Fibroblast of skin of right quadriceps (primary cell): Measurements from ENCODE around the gene HECW1.
A peak's percentile ranks its signal among the peaks of the same experiment; 100 is the strongest.
"Not testable (repeated sequence)": the region's sequence is repeated elsewhere in the genome, so short reads cannot be mapped to it uniquely, and the experiment has no call there.

Source experiments
- DNase-seq: peaks from one replicate; pipeline ENCODE4 v3.0.0-alpha.2; 2013

Gene HECW1

DNA sequence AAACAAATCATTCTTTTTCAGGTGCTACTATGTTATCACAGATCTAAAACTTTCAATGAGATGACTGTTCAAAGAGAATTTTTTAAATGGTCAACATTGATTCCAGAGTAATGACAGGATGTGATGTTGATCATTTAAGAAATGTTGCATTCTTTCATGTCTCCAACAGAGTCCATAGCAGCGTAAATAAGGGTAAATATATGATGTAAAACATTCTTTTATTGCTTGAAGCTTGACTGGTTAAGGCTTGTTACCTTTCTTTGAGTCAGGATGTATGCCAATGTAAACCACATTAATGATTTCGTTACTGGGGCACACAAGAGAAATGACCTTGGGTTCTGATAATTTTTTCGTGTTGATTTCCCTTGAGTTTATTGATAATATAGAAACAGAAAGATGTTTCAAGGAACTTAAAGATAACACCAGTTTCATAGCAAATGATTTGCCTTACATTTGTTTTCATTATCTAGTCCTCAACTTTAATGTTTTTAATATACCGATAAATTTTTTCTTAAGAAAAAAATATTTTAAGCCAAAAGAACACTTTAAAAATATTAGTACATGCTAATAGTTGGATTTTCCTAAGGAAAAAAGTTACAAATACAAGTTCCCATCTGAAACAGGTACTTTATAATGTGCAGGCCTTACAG lies 473.9 kb downstream of the HECW1 start:
- DNase-seq, result peak; percentile 35

DNA sequence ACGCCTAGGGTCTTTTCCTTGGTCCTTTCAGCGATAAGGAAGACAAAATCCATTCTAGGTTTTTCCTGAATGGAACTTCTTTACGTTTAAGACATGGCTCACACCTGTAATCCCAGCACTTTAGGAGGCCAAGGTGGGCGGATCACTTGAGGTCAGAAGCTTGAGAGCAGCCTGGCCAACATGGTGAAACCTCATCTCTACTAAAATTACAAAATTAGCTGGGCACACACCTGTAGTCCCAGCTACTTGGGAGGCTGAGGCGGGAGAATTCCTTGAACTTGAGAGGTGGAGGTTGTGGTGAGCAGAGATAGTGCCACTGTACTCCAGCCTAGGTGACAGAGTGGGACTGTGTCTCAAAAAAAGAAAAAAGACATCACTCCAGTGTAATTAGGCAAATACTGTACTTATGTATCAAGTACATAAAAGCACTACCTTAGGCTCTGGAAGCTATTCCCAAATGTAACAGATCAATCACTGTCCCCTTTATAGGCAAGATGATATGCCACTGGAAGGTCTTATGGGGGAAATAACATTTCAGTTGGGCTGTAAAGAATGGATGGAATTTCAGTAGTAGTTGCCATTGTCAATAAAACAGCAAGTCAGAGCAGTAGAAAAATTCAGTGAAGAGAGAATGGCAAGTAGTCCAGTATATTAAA lies 476.2 kb downstream of the HECW1 start:
- DNase-seq, result no peak

DNA sequence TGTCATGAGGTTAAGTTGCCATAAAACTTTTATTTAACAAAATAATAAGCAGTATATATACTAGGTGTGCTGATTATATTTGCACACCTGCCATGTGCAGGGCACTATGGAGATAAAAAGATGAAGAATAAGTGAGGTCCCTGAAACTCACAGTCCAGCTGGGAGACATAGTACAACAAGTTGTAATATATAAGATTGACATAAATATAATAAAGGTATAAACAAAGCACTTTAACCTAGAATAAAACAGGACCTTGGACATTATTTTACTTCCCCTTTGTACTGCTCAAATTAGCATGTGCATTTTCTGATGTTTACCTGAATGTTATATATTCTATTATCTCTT lies 476.7 kb downstream of the HECW1 start:
- no peak for DNase-seq

DNA sequence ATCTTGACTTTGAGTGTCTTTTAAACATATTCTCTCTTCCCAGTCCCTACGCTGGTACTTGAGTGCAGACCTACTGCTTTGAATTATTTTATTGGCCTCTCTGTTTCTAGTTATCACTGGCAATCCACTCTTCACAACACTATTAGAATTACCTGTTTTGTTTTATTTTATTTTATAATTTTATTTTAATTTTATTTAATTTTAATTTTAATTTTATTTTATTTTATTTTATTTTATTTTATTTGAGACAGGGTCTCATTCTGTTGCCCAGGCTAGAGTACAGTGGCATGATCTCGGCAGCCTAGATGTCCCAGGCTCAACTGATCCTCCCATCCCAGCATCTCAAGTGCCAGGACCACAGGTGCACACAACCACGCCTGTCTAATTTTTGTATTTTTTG lies 477.3 kb downstream of the HECW1 start:
- DNase-seq, result no peak

DNA sequence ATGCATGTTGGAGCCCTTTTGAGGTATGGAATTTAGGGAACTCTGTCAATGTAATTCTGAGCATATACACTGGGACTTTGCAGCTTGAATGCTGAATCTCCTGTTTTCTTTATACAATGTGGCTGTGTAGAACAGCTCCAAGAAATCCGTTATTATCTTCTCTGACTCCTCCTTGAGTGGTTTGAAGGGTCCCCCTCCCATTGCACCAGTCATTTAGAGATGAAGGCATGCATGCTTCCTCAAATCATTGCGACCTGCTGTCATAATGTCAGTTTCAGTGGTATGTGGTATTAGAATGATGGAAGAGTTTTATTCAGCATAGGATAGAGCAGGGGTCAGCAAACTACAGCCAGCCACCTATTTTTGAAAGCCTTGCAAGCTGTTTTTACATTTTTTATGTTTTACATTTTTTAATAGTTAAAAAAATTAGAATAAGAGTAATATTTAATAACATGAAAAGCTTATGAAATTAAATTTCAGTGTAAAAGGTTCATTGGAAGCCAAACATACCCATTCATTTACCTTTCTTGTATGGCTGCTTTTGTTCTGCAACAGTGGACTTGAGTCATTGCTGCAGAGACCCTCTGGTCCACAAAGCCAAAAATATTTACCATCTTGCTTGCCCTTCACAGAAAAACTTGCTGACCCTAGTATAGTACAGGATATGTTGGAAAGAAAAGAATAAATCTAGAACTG lies 478.6 kb downstream of the HECW1 start:
- no peak for DNase-seq

DNA sequence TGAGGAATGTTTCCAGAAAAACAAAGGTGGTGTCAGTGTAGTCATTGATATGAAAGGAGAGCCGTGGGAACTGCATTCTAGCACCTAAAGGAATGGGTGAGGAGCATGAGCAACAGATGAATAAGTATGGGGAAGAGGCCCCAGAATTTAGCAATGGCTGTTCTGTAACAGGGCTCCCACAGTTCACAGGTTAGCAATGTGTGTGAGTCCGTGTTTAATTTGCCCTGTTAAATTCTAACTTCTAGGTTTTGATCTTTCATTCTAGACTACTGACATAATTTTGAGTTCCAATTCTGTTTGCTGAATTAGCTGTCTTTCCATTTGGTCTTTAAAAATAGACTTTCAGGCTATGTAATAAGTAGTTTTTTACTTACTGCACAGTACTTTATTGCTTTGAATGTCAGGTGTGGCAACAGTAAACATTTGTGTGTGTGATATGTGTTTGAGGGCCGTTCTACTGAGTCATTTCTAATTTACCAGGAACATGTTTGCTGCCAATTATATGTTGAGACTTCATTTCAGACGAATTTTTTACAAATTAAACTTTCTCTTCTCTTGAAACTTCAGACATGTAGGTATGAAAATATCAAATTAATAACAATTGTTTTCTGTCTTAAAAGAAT lies 479.2 kb downstream of the HECW1 start:
- DNase-seq, result no peak

DNA sequence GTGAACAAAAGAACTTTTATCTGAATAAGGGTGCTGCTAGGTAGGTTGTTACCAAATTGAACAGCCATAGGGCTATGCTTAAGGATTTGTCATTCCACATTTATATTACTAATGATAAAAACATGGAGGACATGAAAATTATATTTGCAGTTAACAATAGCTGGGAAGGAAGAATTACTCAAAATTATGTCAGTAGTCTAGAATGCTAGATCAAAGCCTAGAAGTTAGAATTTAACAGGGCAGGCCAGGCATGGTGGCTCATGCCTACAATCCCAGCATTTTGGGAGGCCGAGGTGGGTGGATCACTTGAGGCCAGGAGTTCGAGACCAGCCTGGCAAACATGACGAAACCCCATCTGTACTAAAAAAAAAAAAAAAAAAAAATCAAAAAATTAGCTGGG lies 479.9 kb downstream of the HECW1 start:
- DNase-seq, result no peak

DNA sequence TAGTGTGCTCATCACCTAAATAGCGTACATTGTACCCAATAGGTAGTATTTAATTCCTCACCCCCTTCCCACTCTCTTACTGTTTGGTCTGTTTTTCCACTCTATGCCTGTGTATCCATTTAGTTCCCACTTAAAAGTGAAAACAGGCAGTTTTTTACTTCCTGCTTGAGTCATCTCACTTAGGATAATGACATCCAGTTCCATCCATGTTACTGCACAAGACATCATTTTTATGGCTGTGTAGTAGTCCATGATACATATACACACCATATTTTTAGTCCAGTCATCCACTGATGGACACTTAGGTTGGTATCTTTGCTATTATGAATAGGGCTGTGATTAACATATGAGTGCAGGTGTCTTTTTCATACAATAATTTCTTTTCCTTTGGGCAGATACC lies 480.6 kb downstream of the HECW1 start:
- DNase-seq, result no peak

DNA sequence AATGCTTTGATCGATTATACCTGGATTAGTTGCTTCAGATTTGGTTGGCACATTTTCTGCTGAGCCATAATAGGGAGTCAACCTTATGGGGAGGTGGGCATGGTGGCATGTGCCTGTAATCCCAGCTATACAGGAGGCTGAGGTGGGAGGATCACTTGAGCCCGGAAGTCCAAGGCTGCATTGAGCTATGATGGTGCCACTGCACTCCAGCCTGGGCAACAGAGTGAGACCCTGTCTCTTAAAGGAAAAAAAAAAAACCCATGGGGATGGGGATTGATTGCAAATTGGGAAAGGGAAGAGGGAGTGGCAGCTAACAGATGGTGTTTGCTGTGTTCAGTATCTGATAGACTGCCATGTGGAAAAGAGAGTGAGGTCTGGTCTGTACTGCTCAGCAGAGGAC lies 481.6 kb downstream of the HECW1 start:
- no peak for DNase-seq

DNA sequence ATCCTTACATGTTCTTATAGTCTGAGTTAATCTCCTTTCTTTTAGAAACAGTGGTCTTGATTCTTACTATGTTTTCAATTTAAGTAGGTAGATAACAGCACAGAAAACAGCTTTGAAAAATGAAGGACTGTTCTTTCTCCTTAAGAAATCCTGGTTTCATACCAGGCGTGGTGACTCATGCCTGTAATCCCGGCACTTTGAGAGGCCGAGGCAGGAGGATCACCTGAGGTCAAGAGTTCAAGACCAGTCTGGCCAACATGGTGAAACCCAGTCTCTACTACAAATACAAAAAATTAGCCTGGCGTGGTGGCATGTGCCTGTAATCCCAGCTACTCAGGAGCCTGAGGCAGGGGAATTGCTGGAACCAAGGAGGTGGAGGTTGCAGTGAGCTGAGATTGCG lies 484.0 kb downstream of the HECW1 start:
- DNase-seq, result not testable (repeated sequence)

DNA sequence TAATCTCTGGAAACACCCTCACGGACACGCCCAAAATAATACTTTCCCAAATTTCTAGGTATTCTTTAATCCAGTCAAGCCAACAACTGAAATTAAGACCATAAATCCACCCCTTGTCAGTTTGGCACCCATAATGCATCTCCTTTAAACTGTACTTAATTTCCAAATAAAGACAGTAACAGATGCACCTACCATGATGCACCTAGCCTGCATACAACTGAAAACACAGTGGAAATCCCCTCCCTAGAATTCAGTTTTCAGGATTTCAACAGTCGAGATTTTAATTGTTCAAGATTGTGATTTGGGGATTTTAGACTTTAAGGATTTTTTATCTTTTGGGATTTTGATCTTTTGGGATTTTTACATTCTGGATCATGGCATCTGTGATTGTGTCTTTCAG lies 487.6 kb downstream of the HECW1 start:
- DNase-seq, result no peak

DNA sequence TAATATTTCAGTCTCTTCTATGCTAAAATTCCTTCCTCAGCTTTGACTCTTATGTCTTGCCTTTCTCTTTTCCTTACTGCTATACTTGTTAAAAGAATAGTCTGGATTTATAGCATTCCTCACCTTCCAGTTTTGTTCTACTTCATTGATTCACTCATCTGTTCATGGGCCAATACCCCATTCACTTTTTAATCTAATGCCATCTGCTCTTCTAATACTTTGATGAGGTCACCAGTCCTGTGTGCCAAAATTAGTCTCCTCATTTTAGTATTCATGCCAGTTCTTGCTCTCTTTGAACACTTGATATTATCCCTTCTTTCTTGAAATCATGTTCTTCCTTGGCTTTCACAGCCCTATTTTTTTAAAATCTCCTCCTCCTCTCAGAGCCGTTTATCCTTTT lies 489.8 kb downstream of the HECW1 start:
- no peak for DNase-seq

DNA sequence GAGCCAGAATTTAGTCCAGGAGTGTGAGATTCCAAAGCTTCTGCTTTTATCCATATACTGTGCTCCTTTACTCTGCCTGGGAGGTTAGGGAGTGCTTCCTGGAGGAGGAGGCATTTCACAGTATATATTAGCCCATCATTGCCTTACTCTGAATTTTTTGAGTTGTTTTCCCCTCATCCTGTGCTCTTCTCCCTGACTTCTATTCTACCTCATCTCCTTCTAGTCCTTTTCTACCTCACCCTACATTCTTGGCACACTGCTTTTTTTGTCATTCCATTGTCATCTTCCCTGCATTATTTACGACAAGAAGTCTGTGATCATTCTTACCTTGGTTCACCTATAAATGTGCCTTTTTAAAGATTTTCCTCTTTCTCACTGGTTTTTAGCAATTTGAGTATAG lies 491.8 kb downstream of the HECW1 start:
- DNase-seq, result no peak

DNA sequence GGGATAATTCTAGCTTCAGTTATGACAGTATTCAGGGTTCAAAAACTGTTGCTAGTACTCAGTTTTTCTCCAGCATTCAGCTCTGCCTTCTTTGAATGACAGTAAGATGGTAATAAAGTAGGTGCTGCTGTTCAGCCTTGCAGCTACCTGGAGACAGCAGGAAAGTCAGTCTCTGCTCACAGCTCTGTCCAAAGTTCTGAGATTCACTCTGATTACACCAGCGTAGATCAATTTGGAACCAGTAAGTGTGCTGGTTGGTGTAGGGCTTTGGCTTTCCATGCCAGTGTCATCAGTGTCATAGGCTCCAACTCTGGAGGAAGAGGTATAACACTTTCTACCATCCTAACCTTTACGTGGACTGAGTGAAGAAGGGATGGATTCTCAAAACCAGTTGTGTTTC lies 496.6 kb downstream of the HECW1 start:
- no peak for DNase-seq

DNA sequence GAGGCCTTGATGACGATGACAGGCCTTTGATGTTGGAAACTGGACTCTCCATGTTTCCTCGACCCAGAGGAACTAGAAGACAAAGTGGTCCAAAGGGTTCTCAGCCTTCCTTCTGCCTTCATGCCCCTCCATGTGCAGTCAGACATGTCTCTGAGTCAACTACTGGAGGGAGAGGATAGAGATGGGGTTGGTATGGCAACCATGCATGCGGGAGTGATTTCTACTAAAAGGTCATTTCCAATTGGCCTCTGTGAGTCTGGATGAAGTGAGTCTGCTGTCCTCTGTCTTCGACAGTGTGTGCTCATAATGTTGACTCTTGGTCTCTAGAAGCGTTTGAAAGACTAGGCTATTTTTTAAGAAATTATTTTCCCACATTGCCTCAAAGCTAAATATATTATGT lies 499.7 kb downstream of the HECW1 start:
- DNase-seq, result peak; percentile 20

DNA sequence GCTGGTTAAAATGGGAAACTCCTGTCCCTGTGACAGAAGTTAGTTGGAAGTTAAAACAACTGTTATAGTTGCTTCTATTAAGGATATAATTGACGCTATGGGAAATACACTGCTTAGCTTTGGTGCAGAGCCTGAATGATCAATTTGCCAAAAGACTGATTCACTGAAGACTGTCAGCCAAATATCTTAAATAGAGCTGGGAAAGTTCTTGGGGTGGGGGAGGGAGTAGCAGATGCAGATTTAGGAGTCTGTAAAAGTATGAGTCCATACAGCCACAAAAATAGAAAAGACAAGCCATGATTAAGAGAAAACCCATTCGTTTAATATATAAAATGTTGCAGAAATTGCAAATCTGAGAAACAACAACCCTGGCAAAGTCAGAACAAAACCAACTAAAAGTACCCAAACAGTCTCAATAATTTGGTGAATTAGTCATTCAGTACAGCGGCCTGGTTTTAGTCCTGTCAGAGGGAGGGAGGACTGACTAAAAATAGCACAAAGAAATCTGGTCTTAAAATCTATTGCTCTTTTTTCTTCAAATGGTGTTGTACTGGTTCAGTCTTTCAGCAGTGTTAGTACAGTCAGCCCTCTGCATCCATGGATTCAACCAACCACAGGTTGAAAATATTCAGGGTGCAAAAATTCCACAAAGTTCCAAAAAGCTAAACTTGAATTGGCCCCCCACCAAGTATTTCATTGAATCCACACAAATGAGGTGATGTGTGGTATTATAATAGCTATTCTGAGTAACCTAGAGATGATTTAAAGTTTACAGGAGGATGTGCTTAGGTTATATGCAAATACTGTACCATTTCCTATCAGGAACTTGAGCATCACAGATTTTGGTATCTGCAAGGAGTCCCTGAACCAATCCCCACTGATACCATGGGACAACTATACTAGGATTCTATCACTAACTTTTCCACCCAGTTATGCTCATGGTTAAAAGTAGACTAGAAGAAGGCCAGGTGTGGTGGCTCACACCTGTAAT lies 500.4 kb downstream of the HECW1 start:
- peak; percentile 77 for DNase-seq
